ENCODE data around the gene SLC24A2. TPM values are rescaled to one million over a fixed set of nuclear protein-coding genes. Genes with fewer than 3 reads are reported as not detected.
A peak's percentile ranks its signal among the peaks of the same experiment; 100 is the strongest.

Gene SLC24A2
- total and polyA plus RNA-seq, 2 experiments from 2014 or later, result 0.09 TPM; not detected in 1

DNA sequence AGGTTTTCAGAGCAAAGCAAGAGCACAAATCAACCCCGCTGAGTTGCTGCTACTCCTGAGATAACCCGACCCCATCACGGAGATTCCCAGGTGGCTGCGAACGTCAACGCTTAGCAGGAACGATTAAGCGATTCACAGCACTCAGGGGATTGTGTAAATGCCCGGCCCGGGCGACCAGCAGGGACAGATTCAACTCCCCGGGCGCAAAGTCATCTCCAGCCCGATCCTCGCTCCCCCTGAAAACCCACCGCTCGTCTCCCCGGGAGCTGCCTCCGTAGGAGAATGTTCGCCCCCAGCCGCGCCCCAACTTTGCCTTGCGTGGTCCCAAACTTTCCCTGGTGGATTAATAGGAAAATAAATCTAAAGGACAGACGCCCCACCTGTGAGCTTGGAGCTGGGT, 685 bp downstream of the SLC24A2 start:
- Histone ChIP-seq H3K27ac (no peak overlapping the region), H3K36me3 (no peaks in the 10 kb centered on the region), H3K4me1 (ENCODE audit: low read depth) (no peaks in the 10 kb centered on the region), H3K9me3 (ENCODE audit: low read depth) (no peaks in the 10 kb centered on the region), H3K27me3 (peaks cover 71% of the 10 kb centered on the region), H3K4me3 (peak overlapping the region; percentile 28)
- TF ChIP-seq, protein P1, sequence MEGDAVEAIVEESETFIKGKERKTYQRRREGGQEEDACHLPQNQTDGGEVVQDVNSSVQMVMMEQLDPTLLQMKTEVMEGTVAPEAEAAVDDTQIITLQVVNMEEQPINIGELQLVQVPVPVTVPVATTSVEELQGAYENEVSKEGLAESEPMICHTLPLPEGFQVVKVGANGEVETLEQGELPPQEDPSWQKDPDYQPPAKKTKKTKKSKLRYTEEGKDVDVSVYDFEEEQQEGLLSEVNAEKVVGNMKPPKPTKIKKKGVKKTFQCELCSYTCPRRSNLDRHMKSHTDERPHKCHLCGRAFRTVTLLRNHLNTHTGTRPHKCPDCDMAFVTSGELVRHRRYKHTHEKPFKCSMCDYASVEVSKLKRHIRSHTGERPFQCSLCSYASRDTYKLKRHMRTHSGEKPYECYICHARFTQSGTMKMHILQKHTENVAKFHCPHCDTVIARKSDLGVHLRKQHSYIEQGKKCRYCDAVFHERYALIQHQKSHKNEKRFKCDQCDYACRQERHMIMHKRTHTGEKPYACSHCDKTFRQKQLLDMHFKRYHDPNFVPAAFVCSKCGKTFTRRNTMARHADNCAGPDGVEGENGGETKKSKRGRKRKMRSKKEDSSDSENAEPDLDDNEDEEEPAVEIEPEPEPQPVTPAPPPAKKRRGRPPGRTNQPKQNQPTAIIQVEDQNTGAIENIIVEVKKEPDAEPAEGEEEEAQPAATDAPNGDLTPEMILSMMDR (IDR thresholded peaks at IDR 0.05; ENCODE audit: low read depth, low read length), result no peak
- DNase-seq (ENCODE audit: low read depth in 1 of 2, low spot score in 1 of 2), result peak in 1 of 2 donors; percentile 22

DNA sequence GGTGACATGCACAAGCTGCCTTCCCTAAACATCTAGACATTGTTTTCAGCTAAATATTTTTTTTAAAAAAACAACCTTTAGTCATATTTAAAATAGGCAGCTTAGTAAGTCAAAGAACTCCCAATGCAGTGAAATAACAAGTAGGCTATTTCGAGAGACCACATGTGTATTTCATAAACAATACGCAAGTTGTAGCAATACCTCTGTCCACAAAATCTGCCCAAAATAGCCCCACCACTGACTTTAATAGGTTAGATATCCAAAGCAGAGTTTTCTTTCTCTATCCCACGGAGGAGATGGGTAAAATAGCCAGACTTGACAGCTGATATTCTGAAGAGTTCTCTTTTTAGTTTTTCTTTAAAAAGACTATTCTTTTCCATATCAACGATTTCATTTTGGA, 1.2 kb downstream of the SLC24A2 start:
- no peaks in the 10 kb centered on the region for H3K36me3 ChIP-seq
- H3K27me3 ChIP-seq, result peaks cover 71% of the 10 kb centered on the region

DNA sequence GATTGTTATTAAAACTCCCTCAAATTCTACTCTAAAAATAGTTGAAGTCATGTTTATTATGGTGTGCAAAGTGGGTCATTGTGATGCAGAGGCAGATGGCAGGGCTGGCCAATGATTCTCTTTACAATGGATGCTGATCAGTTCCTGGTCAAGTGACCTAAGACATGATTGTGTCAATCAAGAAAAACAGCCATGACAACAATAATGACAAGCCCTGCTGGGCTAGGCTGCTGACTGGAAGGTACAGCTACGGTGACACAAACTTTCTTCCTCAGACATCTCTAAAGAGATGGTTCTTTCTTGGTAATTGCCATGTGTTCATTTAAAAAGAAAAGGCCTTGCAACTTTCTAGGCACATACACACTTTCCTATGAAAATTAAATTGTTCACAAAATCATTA, 3.6 kb downstream of the SLC24A2 start:
- H3K4me1 ChIP-seq (ENCODE audit: low read depth), result no peaks in the 10 kb centered on the region
- no peak for DNase-seq (ENCODE audit: low read depth in 1 of 2, low spot score in 1 of 2)
- H3K4me3 ChIP-seq, result no peak overlapping the region
- no peaks in the 10 kb centered on the region for H3K36me3 ChIP-seq
- TF ChIP-seq, protein P1 (IDR thresholded peaks at IDR 0.05; ENCODE audit: low read depth, low read length), result no peak
- H3K27ac ChIP-seq, result no peak overlapping the region
- no peaks in the 10 kb centered on the region for H3K9me3 ChIP-seq (ENCODE audit: low read depth)
- H3K27me3 ChIP-seq, result peaks cover 59% of the 10 kb centered on the region

More for the DNA sequence above, 1.2 kb downstream of the SLC24A2 start:
- Histone ChIP-seq H3K4me1 (ENCODE audit: low read depth) (no peaks in the 10 kb centered on the region), H3K4me3 (no peak overlapping the region), H3K9me3 (ENCODE audit: low read depth) (no peaks in the 10 kb centered on the region), H3K27ac (no peak overlapping the region)
- TF ChIP-seq, protein P1 (IDR thresholded peaks at IDR 0.05; ENCODE audit: low read depth, low read length), result no peak
- DNase-seq (ENCODE audit: low read depth in 1 of 2, low spot score in 1 of 2), result no peak

DNA sequence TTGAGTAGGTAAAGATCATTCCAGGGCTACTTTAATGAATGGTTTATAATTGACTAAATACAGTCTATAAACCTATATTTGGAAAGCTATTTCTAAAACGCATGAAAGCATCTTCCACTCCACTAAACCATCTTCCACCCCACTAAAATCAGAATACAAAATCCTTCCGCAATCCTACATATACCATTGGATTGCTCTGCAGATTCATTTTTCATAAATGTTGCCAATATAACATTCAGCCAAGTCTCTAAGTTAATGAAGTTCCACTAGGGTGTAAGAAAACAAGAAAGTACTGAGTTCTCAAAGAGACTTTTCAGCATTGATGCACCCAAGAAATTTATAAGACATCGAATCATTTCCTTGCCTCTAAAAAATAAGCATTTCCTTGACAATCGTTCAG, 4.7 kb downstream of the SLC24A2 start:
- DNase-seq (ENCODE audit: low read depth in 1 of 2, low spot score in 1 of 2), result no peak
- Histone ChIP-seq H3K27ac (no peak overlapping the region), H3K9me3 (ENCODE audit: low read depth) (no peaks in the 10 kb centered on the region), H3K4me3 (no peak overlapping the region), H3K27me3 (peaks cover 48% of the 10 kb centered on the region), H3K36me3 (no peaks in the 10 kb centered on the region), H3K4me1 (ENCODE audit: low read depth) (no peaks in the 10 kb centered on the region)
- TF ChIP-seq, protein P1 (IDR thresholded peaks at IDR 0.05; ENCODE audit: low read depth, low read length), result no peak

DNA sequence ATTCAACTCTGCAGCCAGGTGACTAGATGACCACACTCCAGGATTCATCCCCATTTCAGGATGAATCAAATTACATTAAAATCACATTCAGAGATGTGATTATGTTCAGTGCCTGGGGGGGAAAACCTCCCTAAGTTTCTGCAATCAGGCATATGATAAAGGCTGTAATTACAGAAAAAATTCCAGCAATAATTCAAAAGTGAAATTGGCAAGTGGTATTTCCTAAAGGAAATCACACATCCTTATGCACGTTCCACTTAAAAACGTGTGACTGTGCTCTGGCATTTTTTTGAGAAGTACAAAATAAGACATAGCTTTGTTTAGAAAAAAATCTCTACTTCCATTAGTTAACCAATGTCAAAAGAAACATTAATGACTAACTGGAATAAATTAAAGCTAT, 5.3 kb downstream of the SLC24A2 start:
- H3K4me3 ChIP-seq, result no peak overlapping the region
- TF ChIP-seq, protein P1 (IDR thresholded peaks at IDR 0.05; ENCODE audit: low read depth, low read length), result no peak

DNA sequence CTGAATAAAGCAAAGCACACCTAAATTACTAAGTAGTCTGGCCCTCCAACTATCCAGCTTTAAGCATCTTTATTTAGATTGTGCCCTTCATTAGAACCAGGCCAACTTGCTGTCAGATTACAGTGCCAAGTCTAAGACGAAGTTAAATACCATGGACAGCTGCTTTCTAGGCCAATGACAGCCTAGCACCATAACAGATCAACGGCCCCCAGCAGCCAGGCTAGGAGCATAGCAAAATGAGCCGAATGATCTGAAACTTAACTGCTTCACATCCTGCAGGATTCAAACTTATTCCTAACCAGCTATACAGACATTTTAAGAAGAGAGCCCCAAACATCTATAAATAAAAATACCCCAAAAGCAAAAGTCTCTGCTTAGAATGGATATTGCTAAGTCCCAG, 6.8 kb downstream of the SLC24A2 start:
- no peak overlapping the region for H3K27ac ChIP-seq
- TF ChIP-seq, protein P1 (IDR thresholded peaks at IDR 0.05; ENCODE audit: low read depth, low read length), result no peak
- H3K9me3 ChIP-seq (ENCODE audit: low read depth), result no peaks in the 10 kb centered on the region
- no peak overlapping the region for H3K4me3 ChIP-seq
- H3K27me3 ChIP-seq, result peaks cover 27% of the 10 kb centered on the region
- H3K4me1 ChIP-seq (ENCODE audit: low read depth), result no peaks in the 10 kb centered on the region
- H3K36me3 ChIP-seq, result no peaks in the 10 kb centered on the region
- DNase-seq (ENCODE audit: low read depth in 1 of 2, low spot score in 1 of 2), result peak; percentile 53 to 77

More for the DNA sequence above, 5.3 kb downstream of the SLC24A2 start:
- no peaks in the 10 kb centered on the region for H3K9me3 ChIP-seq (ENCODE audit: low read depth)
- H3K36me3 ChIP-seq, result no peaks in the 10 kb centered on the region
- DNase-seq (ENCODE audit: low read depth in 1 of 2, low spot score in 1 of 2), result no peak
- no peak overlapping the region for H3K27ac ChIP-seq
- no peaks in the 10 kb centered on the region for H3K4me1 ChIP-seq (ENCODE audit: low read depth)
- H3K27me3 ChIP-seq, result peaks cover 42% of the 10 kb centered on the region

Measured in cardiac muscle cell (in vitro differentiated cells and primary cell).